ENCODE results near the gene GIT1.
A peak's percentile ranks its signal among the peaks of the same experiment; 100 is the strongest.

Gene GIT1

DNA sequence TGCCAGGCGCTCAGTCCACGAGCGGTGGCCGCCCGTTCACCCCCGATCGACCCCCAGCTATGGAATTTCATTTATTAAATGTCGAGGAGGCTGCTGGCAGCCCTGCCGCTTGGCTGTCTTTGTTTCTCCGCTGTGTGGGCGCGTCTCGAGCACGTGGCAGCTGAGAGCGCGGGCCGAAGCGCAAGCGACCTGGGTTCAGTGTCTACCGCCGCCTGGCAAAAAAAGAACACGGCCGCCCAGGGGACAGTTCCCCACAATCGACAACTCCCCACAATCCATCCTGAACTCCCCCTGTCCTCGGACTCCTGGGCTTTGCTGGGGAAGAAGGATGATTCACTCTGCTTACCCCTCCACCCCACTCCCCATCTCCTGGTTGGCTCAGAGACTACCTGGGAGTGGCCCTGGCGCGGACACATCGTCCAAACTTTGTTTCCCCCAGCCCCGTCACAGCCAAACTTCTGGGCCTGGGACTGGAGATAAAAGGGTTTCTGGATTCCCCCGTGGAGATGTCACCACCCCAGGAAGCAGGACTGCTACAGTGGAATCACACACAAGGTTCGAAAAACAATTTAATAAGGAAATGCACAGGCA, 1.8 kb upstream of the GIT1 start:
- POLR2A ChIA-PET = interaction anchor here (0.7 to 3.0 kb wide), 13 partner anchors 7 to 641 kb away, joined by 3 to 32 read pairs (median 6); partner anchors contain the start of genes ABHD15, CORO6, SSH2 and TP53I13
- CTCF ChIA-PET = interaction anchor here (0.6 to 3.0 kb wide), 14 partner anchors 10 to 371 kb away, joined by 3 to 26 read pairs (median 4); partner anchors contain the start of genes ABHD15 and CORO6
- TF ChIP-seq NFRKB (IDR thresholded peaks at IDR 0.05) = no peak
- TF ChIP-seq FOXA1 (IDR thresholded peaks at IDR 0.05) = no peak
- TF ChIP-seq L3MBTL2 (conservative IDR thresholded peaks at IDR 0.05) = peak; percentile 95
- no peak for TF ChIP-seq FOXK2 (IDR thresholded peaks at IDR 0.05)
- no peak for DNase-seq (ENCODE audit: extremely low spot score)

DNA sequence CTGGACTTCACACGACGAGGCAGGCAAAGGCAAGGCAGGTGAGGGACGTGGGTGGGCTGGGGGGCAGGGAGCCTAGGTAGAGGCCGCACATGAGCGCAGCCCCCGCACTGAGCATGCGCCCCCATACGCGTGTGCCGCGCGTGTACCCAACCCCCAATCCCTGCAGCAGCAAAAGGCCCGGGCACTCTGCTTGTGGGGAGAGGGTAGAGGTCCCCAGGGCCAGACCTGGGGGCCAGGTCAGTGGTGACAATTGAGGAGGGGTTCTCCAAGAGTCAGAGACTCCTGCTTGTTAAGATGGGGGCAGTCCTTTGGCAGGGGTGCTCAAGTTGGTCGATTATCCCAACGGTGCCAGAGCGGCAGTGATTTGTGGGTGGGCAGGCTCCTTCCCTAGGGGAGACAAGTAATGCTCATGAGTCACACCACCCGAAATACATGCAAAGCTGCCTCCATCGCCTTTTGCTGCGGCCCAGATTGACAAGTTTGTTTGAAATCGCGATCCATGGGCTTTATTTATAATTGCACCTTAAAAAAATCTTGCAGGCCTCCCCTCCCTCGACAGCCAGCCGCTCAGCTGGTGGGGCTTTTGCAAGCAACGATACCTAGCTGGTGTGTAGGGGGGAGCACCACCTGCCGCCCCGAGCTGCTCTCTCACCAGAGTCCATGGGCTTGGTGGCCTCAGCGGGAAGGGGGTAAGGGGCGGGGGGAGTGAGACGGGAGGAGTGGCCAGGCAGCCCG, 1.1 kb upstream of the GIT1 start:
- POLR2A ChIA-PET = interaction anchor here (0.7 to 3.0 kb wide), 9 partner anchors 9 to 641 kb away, joined by 3 to 32 read pairs (median 6); partner anchors contain the start of genes ABHD15, CORO6, SSH2 and TP53I13
- no peak for DNase-seq (ENCODE audit: extremely low spot score)
- CTCF ChIA-PET = interaction anchor here (0.6 to 3.0 kb wide), 7 partner anchors 10 to 341 kb away, joined by 3 to 26 read pairs (median 5); no protein-coding TSS in a partner anchor

DNA sequence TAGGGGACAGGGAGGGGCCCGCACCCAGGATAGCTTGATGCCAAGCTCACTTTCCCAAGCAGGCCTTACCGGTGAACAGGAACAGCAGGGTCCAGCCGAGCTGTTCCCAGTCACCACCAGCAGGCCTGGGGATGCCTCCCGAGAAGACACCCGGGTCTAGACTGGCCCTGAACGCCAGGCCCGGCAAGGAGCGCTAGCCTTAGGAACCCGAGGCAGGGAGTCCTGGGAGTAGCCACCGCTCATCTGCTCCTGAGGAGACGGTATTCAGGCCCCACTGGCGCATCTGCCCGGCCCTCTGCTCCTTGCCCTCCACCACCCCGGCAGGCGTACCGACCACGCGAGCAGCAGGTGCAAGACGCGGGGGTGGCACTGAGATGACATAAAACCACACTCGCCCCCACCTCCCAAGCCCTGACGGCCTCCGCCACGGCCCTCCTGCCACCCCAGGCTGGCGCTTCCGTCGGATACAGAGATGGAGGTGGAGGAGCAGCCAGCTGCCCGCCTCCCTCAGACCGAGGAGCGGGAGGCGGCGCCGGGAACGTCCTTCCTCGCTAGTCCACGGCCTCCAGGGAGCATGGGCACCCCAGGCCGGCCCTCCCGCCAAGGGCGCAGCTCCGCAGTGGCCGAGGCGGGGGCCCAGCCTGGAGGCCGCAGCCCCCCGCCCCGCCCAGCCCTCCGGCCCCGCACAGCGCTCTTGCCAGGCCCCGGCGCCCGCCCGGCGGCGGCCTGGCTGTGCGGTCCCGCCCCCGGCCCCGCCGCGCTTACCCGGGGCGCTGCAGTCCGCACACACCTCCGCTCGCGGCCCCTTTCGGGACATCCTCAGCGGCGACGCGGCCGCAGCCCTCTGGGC, 661 bp downstream of the GIT1 start:
- ChIA-PET CTCF (interaction anchor here (0.6 to 1.2 kb wide), 5 partner anchors 9 to 861 kb away, joined by 3 to 4 read pairs (median 3); partner anchors contain the start of gene ABHD15), POLR2A (interaction anchor here (1.4 to 2.3 kb wide), 3 partner anchors 19 to 34 kb away, joined by 7 to 8 read pairs (median 7); partner anchors contain the start of genes ABHD15, CORO6 and TP53I13)
- no peak for TF ChIP-seq LEF1 (IDR thresholded peaks at IDR 0.05; ENCODE audit: borderline replicate concordance)
- no peak for DNase-seq (ENCODE audit: extremely low spot score)

More for the DNA sequence above, 1.1 kb upstream of the GIT1 start:
- TF ChIP-seq ARNT (IDR thresholded peaks at IDR 0.05) (no peak), SUZ12 (IDR thresholded peaks at IDR 0.05) (no peak), NFRKB (IDR thresholded peaks at IDR 0.05) (no peak), ELF4 (IDR thresholded peaks at IDR 0.05) (no peak), FOXA1 (IDR thresholded peaks at IDR 0.05) (no peak), HDGF (IDR thresholded peaks at IDR 0.05; ENCODE audit: borderline replicate concordance) (no peak), TARDBP (IDR thresholded peaks at IDR 0.05) (no peak), FOXK2 (IDR thresholded peaks at IDR 0.05) (no peak)
- TF ChIP-seq, protein P1, sequence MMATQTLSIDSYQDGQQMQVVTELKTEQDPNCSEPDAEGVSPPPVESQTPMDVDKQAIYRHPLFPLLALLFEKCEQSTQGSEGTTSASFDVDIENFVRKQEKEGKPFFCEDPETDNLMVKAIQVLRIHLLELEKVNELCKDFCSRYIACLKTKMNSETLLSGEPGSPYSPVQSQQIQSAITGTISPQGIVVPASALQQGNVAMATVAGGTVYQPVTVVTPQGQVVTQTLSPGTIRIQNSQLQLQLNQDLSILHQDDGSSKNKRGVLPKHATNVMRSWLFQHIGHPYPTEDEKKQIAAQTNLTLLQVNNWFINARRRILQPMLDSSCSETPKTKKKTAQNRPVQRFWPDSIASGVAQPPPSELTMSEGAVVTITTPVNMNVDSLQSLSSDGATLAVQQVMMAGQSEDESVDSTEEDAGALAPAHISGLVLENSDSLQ (IDR thresholded peaks at IDR 0.05) = no peak

DNA sequence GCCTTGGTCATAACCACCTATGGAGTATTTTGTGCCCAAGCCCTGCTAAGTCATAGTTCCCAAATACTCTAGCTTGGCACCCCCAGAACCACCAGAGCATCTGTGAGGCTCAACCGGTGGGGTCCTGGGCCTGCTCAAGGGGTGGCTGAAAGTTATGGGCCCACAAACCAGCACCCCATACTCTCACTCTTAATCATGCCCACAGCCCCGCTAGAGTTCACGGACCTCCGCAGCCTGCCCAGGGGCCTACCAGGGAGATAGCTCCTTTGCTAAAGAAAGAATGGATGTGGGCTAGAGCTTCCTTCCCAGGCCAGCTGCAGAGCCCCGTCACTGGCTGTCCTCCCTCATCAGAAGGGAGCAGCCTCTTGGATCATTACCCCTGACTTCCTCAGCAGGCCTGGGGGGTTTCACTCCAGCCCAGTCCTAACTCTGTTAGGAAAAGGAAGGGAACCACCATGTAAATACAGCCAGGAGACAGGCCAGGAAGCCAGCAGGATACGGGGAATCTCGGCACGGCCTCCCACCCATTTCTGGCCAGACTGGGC, 1.4 kb downstream of the GIT1 start:
- TF ChIP-seq SUZ12 (IDR thresholded peaks at IDR 0.05) = no peak
- no peak for TF ChIP-seq FOXK2 (IDR thresholded peaks at IDR 0.05)
- TF ChIP-seq SP1 (IDR thresholded peaks at IDR 0.05) = no peak
- no peak for TF ChIP-seq NFRKB (IDR thresholded peaks at IDR 0.05)
- no peak for TF ChIP-seq L3MBTL2 (conservative IDR thresholded peaks at IDR 0.05)
- POLR2A ChIA-PET = interaction anchor here (1.4 to 2.3 kb wide), 3 partner anchors 18 to 35 kb away, joined by 7 to 8 read pairs (median 7); partner anchors contain the start of genes ABHD15, CORO6 and TP53I13
- CTCF ChIA-PET = interaction anchor here (0.7 to 1.2 kb wide), 5 partner anchors 9 to 218 kb away, joined by 3 to 4 read pairs (median 3); partner anchors contain the start of gene ABHD15
- DNase-seq (ENCODE audit: extremely low spot score) = no peak

DNA sequence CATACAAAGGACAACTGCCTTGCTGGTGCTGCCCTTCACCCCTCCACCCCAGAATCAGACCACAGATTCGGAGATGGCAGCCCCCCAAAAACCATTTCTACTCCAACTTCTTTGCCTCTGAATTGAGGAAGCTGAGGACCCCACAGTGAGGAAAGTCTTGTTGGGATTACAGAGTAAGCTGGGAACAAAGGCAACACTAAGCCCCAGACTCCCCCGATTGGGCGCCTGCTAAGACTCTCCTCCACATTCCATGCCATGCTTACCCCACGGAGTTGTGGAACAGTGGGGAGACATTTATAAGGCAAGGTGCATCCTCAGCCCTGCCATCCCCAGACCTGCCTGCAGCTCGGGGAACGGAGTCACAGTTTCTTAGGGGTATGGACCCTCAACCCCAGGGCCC, 1.9 kb downstream of the GIT1 start:
- ChIA-PET POLR2A (interaction anchor here (1.4 to 2.3 kb wide), 3 partner anchors 18 to 35 kb away, joined by 7 to 8 read pairs (median 7); partner anchors contain the start of genes ABHD15, CORO6 and TP53I13), CTCF (interaction anchor here (0.7 to 1.0 kb wide), 4 partner anchors 23 to 434 kb away, joined by 3 read pairs; no protein-coding TSS in a partner anchor)
- DNase-seq (ENCODE audit: extremely low spot score) = no peak
- TF ChIP-seq NFRKB (IDR thresholded peaks at IDR 0.05) = no peak
- no peak for TF ChIP-seq L3MBTL2 (conservative IDR thresholded peaks at IDR 0.05)
- no peak for TF ChIP-seq CTBP1 (IDR thresholded peaks at IDR 0.05; ENCODE audit: borderline replicate concordance)
- TF ChIP-seq FOXA1 (IDR thresholded peaks at IDR 0.05) = no peak
- no peak for TF ChIP-seq FOXK2 (IDR thresholded peaks at IDR 0.05)
- TF ChIP-seq, protein P1 (IDR thresholded peaks at IDR 0.05) = no peak
- no peak for TF ChIP-seq BHLHE40 (IDR thresholded peaks at IDR 0.05; ENCODE audit: borderline replicate concordance)
- no peak for TF ChIP-seq TARDBP (IDR thresholded peaks at IDR 0.05)
- TF ChIP-seq SP1 (IDR thresholded peaks at IDR 0.05) = no peak
- TF ChIP-seq ZNF384 (IDR thresholded peaks at IDR 0.05) = no peak
- TF ChIP-seq ELF4 (IDR thresholded peaks at IDR 0.05) = no peak
- no peak for TF ChIP-seq FOXM1 (IDR thresholded peaks at IDR 0.05; ENCODE audit: borderline replicate concordance)
- TF ChIP-seq ARNT (IDR thresholded peaks at IDR 0.05) = no peak
- TF ChIP-seq LEF1 (IDR thresholded peaks at IDR 0.05; ENCODE audit: borderline replicate concordance) = no peak
- no peak for TF ChIP-seq HDGF (IDR thresholded peaks at IDR 0.05; ENCODE audit: borderline replicate concordance)

Data from HEK293T (cell line).